HG02884 (cell line): Measurements from ENCODE around the gene ACKR3.

ENCODE experiments used
- ATAC-seq: cut with Tn5 transposase; IDR thresholded peaks from one replicate; pipeline ENCODE4 v1.9.1; 2021; ENCODE audit warnings: mild to moderate bottlenecking, moderate library complexity; ENCODE audit not compliant: unreplicated experiment

ACKR3 gene

DNA sequence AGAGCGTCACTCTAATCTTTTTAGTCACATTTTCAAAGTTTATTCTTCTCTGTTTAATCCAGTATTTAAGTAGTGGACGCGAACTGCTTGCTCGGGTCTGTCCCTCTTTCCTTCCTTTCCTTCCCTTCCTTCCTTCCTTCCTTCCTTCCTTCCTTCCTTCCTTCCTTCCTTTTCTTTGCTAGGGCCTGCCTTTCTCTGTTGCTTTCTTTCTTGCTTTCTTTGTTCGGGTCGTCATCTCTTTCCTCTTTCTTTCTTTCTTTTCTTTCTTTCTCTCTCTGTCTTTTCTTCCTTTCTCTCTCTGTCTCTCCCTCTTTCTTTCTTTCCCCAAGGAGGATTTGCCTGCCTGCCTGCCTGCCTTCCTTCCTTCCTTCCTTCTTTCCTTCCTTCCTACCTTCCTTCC is 3.0 kb upstream of the ACKR3 start:
- no peak for ATAC-seq

DNA sequence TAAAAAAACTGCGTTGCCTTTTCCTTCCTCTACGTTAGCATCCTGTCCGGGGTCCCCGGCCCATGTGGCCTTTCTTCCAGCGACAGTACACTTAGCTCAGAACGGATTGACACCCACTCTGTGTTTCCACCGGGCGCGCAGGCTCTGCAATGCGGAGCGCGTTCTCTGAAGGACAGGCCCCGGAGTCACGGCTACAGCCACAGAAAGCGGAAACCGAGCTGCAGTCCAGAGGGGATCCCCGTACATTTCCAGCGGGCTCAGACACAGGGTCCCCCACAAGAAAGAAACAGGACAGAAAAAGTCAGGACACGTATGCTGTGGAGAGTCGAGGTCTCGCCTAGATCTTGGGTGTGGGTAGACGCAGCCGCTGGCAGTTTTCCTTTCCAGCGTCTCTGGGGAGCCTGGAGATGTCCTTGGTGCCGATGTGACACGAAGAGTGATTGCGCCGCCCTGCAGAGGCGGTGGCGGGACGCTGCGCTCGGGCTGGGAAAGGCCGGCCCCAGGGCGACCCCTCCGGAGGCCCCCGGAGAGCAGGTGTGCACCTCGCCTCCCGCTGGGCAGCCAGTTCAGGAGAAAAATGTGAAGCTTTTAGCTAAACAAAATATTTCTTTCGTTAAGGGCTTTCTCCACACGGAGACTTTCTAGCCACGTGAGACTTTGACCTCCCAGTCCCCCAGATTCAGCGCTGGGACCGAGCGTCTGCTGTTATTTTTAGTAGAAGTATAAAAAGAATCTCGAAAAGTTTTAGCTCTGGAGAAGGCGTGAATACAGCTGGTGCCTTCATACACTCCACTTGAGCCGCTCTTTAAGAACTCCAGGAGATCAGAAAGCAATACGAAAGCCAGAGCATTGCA is 1.3 kb upstream of the ACKR3 start:
- peak; percentile 33 for ATAC-seq

DNA sequence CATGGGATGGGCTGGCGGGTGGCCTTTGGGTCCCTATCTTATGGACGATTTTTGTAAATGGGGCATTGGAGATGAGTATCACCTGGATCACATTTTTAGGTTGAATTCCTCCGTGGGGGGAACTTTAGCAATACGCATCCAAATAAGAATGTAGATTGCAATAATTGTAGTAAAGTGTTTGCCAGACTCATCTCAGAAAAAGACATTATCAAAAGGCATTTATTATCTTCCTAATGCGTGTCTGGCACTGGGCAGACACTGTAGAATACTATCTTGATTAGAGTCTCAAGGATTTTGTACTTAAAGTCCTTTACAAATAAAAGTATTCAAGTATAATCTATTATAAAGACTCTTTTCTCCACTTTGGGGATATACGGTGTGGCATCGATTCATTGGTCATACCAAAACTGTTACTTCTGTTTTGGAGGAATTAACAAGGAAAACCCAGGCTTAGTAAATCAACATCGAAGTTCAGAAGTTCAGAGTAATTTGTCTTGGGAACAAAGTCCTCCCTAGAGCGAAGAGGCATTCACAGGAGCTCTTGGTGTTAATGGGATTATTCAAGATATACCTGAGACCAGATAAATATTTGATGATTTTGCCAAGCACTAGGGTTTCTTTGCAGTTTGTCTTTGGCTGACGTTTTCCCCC is 578 bp upstream of the ACKR3 start:
- no peak for ATAC-seq

DNA sequence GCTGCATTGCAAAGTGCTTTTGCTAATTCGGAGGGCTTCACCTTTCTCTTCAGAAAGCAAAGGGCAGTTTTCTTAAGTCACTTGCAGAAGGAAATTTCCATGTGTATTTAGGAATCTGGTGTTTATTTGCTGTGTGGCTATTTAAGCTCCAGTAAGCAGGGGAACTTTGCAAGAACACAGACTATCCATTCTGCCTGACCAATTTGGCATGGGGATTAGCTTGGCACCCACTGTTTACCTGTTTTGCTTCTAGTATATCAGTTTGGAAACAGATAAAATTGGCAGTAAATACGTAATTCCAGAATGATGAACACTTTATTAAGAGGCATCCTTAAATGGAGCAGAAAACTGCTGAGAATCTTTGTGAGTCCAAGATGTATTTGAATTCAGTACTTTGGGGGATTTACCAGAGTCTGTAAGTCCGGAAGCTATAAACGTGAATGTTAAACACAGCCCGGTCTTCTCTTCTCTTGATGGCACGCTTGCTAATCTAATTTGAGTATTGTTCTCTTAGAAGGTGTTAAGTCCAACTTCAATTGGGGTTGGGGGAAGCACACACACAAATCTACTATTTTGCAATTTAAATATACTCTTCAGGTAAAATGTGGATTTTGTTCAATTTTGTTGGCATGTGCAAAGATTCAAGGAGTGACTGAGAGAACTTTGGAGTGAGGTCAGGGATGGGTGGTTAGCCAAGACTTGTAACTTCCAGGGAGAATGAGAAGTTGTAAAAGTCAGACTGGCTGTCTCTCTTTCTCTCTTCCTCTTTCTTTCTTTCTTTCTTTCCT is 650 bp downstream of the ACKR3 start:
- no peak for ATAC-seq

DNA sequence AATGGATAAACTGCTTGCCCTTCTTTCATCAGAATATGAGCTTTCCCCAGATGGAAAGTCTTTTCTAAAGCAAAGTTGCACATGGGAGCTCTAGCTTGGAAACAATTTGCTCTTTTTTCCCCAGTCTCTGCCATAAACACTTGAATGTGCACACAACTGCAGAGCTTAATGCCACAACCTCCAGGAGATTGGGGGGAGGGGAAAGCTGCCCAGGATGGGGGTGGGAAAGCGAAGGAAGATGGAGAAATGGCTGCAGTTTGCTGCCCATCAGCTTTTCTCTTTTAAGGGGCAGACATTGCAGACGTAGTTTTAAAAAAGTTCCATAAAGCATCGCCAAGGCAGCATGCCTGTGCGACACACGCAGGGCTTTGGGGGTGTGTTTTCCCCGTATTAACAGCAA is 1.5 kb downstream of the ACKR3 start:
- no peak for ATAC-seq

DNA sequence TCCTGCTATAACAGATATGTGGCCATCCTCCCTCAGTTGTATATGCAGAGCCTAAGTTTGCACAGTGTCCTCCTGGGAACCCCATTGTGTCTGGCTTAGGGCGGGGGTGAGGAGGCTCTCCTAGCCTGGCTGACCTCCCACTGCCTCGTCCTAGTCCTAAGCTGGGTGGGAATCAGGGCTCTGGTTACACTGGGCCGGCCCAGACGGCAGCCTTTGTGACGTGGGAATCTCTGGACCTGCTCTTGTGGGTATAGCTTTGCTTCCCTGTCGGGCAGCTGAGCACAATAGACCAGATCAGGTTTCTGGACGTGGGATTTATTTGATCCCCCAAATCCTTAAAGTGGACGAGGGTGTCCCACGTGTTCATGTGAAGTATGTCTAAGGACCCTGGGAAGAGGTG is 2.9 kb downstream of the ACKR3 start:
- ATAC-seq = no peak

DNA sequence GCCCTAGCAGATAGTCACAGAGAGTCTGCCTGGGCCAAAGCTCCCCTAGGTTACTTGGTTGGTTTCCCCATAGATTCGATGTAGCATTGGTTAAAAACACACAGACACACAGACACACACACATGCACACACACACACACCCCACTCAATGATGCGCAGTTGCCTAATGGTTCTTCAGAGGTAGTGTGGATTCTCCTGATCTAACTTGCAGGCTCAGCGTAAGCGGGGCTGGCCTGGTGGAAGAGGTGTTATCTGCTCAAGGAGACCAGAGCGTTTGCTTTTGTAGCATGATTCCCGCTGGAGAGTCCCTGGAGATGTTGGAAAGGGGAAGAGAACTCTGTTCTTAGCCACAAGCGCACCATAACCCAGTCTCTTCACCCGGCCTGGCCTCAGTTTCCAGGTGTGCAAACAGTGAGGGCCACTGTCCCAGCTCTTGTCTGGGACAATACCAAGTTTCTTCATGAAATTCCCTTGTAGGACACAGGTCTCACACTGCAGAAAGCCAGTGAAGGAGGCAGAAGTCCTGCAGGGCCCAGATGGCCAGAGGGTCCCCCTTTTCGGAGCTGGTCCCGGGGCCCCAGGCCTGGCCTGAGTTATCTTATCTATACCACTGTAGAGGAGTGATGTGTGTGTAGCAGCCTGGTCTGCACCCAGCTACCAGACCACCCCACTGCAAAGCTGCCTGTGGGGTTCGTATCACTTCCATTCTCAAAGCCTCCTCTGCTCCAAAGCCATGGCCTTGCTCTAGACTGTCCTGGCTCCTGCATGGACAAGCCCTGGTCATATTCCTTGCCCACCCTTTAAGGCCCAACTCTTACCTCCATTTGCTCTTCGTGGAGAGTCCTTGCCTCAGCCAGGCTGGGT is 3.7 kb downstream of the ACKR3 start:
- no peak for ATAC-seq

DNA sequence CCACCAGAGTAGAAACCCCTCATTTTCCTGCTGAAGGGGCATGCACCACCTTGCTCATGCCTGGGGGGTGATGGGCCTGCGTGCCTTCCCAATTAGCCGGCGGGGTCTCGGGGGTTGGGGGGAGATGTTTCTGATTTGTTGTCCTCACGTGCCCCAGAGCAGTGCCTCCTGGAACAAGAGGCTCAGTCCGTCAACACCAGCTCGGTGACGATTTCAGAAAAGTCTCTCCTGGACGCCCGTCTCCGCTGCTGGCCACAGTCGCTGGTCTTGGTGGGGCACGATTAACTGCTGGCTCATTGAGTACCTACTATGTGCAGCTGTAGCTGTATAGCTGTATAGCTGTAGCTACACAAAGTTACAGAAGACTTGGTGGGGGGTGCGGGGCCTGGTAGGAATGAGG is 4.4 kb downstream of the ACKR3 start:
- ATAC-seq = no peak

DNA sequence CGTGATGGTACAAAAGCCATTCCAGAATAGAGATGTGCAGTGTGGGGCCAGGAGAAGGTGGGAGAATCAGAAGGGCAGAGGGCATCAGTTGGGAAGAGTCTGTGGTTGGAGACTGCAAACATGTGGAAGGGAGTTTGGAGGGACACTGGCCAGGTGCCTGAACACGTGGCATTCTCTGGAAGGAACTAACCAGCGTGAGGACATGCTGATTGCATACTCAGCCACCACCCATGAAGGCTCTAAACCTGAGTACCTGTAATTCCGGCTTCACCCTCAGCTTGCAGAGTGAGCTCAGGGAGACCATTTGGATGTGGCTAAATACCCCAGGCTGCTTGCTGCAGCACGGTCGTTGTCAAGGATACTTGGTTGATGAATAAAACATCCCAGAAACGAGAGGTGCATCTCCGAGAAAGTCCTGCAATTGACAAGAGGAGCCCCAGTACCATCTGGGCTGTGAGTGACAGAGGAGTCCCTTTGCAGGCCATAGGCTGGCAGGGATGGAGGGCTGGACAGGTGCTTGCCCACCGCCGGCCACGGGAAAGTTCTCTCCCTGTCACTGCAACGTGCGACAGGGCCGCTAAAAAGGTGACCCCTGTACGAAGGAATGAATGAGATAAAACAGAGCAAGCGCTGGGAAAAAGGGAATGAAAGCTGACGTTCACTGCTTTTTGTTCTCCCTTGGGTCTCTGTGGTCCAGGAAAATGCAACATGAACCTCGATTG is 5.0 kb downstream of the ACKR3 start:
- ATAC-seq = no peak

DNA sequence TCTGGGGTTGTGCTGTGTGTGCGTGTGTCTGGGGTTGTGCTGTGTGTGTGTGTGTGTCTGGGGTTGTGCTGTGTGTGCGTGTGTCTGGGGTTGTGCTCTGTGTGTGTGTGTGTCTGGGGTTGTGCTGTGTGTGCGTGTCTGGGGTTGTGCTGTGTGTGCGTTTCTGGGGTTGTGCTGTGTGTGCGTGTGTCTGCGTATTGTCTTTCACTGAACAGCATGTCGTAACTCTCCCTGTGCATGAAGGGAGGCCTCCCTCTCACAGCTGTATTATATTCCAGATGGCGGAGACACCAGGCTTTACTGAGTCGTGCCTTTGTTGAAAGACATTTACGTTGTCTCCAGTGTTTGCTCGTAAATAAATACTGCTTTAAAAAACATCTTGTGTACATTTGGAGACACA is 5.9 kb downstream of the ACKR3 start:
- ATAC-seq = no peak

DNA sequence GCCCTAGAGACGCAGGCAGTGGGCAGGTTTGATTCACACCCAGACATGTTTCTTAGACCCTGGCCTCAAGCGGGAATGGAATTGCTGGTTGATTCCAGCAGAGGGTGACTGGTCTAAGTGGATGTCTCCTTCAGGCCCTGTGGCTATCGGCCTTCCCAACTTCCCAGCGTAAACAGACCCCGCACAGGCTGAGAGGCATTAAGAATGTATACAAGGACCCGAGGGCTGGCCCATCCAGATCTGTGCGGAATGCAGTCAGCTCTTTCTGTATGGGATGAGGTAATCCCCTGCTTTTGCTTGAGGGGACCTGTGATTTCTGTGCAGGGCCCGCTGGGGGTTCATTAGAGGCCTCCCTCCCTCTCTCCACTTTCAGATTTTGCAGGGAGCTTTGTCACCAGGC is 6.5 kb downstream of the ACKR3 start:
- no peak for ATAC-seq

DNA sequence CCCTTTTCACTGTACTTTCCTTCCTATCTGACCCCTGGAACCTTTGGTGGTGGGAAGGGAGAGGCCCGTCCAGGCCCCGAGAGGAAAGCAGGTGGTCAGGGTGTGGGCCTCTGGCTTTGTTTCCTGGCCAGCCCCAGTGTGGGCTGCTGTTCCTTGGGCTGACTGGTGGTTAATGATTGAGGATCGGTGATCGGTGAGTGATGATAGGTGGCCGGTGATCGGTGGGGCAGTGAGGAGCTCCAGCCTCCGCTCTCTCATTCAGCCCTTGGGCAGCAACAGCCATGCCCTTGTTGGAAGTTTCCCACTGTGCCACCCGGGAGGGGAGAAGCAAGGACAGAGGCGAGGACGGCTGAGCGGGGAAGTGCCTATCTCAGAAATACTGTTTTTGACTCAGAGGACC is 7.3 kb downstream of the ACKR3 start:
- no peak for ATAC-seq

DNA sequence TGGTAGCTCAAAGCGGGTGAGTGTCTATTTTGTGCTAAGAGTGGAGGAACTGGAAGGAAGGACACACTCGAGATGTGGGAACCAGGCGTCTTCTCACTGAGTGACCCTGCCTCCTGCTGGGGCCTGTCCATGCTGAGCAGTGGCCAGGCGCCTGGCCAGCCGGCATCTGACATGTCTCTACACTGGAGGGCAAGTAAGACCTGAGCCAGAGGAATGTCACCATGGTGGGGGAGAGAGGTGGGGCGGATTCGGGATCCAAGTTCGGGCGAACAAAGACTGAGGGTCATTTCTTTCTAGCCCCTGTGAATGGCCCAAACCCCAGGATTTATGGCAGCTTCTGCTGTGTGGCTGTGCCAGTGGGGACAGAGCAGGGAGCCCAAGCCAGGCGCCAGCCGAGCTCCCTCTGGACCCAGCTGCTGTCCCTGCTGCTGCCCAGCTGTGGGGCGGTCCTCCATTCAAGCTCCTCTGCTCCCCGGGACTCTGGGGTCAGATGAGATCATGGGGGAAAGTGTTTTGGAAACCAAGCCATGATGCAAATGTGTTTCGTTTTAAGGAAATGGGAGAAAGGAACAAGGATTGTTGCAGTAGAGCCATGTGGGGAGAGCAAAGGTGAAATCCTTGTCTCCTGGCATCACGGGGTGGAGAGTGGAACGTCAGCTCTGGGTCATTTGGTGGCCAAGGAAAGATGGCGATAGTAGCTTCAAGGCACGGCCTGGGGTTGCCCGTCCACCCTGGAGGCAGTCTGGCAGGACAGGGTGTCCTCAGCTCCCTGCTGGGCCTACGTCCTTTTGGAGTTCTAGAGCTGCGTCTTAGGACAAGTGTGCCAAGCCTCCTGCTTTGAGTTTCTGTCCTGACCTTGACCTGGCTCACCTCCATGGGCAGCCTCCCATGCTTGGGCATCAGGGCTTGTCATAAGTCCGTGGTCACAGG is 8.1 kb downstream of the ACKR3 start:
- ATAC-seq = no peak

DNA sequence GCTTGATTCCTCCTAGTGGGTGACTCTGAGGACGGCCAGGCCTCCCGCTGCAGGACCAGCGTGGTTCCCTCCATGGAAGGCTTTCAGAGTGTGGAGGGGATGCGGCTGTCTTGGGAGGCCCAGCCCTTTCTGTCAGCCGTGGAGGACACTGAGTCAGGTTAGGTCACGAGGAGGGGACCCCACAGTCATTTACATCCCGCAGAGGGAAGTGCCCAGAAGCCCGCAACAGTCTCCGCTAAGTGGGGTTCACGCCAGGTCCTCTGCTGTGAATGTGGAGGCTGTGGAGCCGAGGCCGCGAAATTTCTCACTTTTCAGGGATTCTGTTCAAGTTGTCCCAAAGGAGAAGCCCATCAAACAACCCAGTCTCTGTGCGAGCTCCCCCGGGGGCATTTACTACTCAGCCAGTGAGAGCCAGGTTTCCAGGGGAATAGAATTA is 8.8 kb downstream of the ACKR3 start:
- no peak for ATAC-seq

DNA sequence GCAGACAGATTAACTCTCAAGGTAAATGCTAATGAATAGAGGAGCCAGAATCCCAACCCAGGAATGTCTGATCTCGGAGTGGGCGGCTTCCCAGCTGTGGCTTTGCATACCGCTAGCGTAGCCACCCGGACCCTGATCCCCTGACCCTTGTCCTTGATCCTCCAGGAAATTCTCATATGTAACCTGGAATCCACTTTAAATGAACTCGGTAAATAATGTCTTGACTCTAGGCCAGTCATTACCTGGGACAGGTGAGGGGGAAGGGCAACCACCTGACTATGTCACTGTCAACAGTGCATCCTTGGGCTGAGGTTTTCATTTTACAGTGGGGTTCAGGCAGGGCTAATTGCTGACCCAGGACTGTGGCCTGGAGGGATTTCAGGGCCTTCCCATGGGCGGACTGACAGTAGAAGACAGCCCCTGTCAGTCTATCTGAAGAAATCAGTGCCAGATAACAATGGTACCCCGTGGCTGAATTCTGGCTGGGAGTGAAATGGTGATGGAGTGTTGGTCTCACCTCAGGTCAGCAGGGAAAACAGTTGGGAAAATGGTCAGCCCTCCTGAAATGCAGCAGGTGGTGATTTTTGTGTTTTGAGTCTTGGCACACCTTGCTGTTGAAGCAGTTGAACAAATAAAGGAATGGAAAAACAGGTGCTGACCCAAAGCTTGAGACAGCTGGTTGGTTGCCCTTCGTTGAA is 9.6 kb downstream of the ACKR3 start:
- no peak for ATAC-seq

DNA sequence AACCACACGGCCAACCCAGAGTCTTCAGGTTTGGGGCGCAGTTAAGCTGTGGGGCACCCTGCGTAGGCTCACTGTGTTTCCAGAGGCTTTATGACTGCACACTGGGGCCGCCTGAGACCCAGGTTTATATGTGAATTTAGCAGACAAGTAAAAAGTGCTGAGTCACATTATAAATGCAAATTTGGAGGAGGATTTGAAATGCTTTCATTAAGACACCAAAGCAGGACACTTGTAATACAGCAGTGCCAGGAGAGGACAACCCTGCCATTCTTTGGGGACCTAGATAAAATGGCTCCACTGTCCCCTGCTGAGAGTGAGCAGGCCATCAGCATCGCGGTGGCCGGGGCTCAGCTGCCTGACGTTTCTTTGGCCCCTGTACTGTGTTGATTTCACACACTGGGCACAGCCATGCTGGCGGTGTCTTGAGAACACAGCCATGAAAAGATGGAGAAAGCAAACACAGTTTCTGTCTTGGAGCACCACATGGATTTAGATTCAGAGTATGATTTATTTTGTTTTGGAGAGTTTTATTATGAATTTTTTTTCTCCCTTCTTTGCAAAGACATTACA is 10.2 kb downstream of the ACKR3 start:
- no peak for ATAC-seq

DNA sequence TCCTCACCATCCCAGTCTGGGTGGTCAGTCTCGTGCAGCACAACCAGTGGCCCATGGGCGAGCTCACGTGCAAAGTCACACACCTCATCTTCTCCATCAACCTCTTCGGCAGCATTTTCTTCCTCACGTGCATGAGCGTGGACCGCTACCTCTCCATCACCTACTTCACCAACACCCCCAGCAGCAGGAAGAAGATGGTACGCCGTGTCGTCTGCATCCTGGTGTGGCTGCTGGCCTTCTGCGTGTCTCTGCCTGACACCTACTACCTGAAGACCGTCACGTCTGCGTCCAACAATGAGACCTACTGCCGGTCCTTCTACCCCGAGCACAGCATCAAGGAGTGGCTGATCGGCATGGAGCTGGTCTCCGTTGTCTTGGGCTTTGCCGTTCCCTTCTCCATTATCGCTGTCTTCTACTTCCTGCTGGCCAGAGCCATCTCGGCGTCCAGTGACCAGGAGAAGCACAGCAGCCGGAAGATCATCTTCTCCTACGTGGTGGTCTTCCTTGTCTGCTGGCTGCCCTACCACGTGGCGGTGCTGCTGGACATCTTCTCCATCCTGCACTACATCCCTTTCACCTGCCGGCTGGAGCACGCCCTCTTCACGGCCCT is 11.2 kb downstream of the ACKR3 start:
- ATAC-seq = no peak

DNA sequence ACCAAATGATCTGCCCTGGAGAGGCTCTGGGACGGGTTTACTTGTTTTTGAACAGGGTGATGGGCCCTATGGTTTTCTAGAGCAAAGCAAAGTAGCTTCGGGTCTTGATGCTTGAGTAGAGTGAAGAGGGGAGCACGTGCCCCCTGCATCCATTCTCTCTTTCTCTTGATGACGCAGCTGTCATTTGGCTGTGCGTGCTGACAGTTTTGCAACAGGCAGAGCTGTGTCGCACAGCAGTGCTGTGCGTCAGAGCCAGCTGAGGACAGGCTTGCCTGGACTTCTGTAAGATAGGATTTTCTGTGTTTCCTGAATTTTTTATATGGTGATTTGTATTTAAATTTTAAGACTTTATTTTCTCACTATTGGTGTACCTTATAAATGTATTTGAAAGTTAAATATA is 11.9 kb downstream of the ACKR3 start:
- no peak for ATAC-seq
